Panc1 (cell line): Measurements from ENCODE around the gene MPV17L. TPM values are rescaled to one million over a fixed set of nuclear protein-coding genes. Genes with fewer than 3 reads are reported as not detected.
"Not testable (repeated sequence)": the region's sequence is repeated elsewhere in the genome, so short reads cannot be mapped to it uniquely, and the experiment has no call there.

Source experiments
- ATAC-seq: fragments of 200-7000 bp; cut with Tn5 transposase; 2 replicates; pipeline ENCODE4 v1.9.1; 2020; ENCODE audit warnings: mild to moderate bottlenecking, moderate library complexity
- BruUV-seq: library from RNA; stranded (reverse); fragments of 400-500 nt; replicated peaks from 2 replicates; lab custom pipeline; 2021; lab: Mats Ljungman, UMichigan
- CTCF ChIA-PET: fragments of 300-600 bp; sonication (Branson Sonifier 250); formaldehyde crosslinking; loops from one replicate; lab custom pipeline; 2022; ENCODE audit warnings: antibody characterized with exemption; lab: Charles Lee
- POLR2A ChIA-PET: fragments of 300-600 bp; sonication (Branson Sonifier 250); formaldehyde crosslinking; loops from one replicate; lab custom pipeline; 2022; ENCODE audit warnings: antibody characterized with exemption; lab: Charles Lee
- DNase-seq: peaks from one replicate; pipeline ENCODE4 v3.0.0-alpha.2; 2010; ENCODE audit warnings: low read depth, low spot score
- H3K27ac ChIP-seq: 2 replicates; pipeline ENCODE4 v1.5.1; 2011; ENCODE audit warnings: mild to moderate bottlenecking, low read length, inconsistent platforms
- H3K27me3 ChIP-seq: fragments of 200-500 bp; sonication (Bioruptor generic); 2 replicates; pipeline ENCODE4 v1.6.0; 2014; ENCODE audit warnings: low read length, inconsistent platforms; ENCODE audit not compliant: control insufficient read depth, insufficient read depth
- H3K36me3 ChIP-seq: fragments of 200-500 bp; sonication (Bioruptor generic); 2 replicates; pipeline ENCODE4 v1.5.1; 2014; ENCODE audit warnings: inconsistent platforms, mild to moderate bottlenecking, low read length, moderate library complexity; ENCODE audit not compliant: control insufficient read depth, insufficient read depth
- H3K4me1 ChIP-seq: 2 replicates; pipeline ENCODE4 v1.5.1; 2011; ENCODE audit warnings: inconsistent platforms, mild to moderate bottlenecking, low read length, moderate library complexity; ENCODE audit not compliant: control insufficient read depth, insufficient read depth
- H3K4me3 ChIP-seq, 2 experiments: 2 replicates each; pipeline ENCODE4 v1.5.1; 2011 to 2012; ENCODE audit warnings: low read depth in 2 of 2, low read length in 2 of 2, mild to moderate bottlenecking in 2 of 2, inconsistent platforms in 1 of 2, moderate library complexity in 1 of 2
- H3K9me3 ChIP-seq: fragments of 200-500 bp; sonication (Bioruptor generic); 2 replicates; pipeline ENCODE4 v1.5.1; 2014; ENCODE audit warnings: low read depth, mild to moderate bottlenecking, inconsistent platforms, low read length, moderate library complexity; ENCODE audit not compliant: control insufficient read depth, insufficient read depth
- CTCF ChIP-seq: fragments of 450-650 bp; IDR thresholded peaks from 2 replicates; pipeline ENCODE4 v1.5.1; 2017; ENCODE audit warnings: mild to moderate bottlenecking
- POLR2AphosphoS5 ChIP-seq: IDR thresholded peaks from 2 replicates; pipeline ENCODE4 v1.6.1; 2012; ENCODE audit warnings: mild to moderate bottlenecking, low read depth, low read length, moderate library complexity
- REST ChIP-seq, 2 experiments: IDR thresholded peaks; 2 replicates each; pipeline ENCODE4 v1.6.1; 2011 to 2012; ENCODE audit warnings: low read depth in 2 of 2, control low read depth in 1 of 2, low read length in 1 of 2, mild to moderate bottlenecking in 1 of 2, moderate library complexity in 1 of 2; ENCODE audit not compliant: insufficient read depth in 1 of 2
- SIN3A ChIP-seq: IDR thresholded peaks from 2 replicates; pipeline ENCODE4 v1.6.1; 2012; ENCODE audit warnings: low read depth, mild to moderate bottlenecking, low read length, moderate library complexity, borderline replicate concordance; ENCODE audit not compliant: insufficient read depth
- TCF7L2 ChIP-seq: IDR thresholded peaks from 2 replicates; pipeline ENCODE4 v1.6.1; 2011; ENCODE audit warnings: mild to moderate bottlenecking, low read depth, low read length, inconsistent platforms
- in situ Hi-C: cut with HindIII; loops from 2 replicates; pipeline ENCODE4 v1.10.0; 2016; ENCODE audit warnings: low sequenced_read_pairs, low pct_unique_long_range_greater_than_20kb
- intact Hi-C: fragments of 100-400 bp; cut with micrococcal nuclease; formaldehyde crosslinking; loops from one replicate; pipeline ENCODE4 v1.10.0; 2022; ENCODE audit not compliant: unreplicated experiment
- total RNA-seq: library from RNA; stranded (reverse); gene quantifications from one replicate; pipeline ENCODE4 v1.2.1, GENCODE V29; 2021; ENCODE audit not compliant: unreplicated experiment

The MPV17L gene
- total RNA-seq, 1 experiment from 2014 or later: 10.4 TPM

- TF ChIP-seq TCF7L2 (no peak), CTCF (no peak), SIN3A (no peak), REST (IDR thresholded peaks at IDR 0.05; ENCODE audit: insufficient read depth in 1 of 2, low read depth in 2 of 2, low read length in 1 of 2) (no peak), POLR2AphosphoS5 (no peak)
- intact Hi-C loops (no loop called here), in situ Hi-C loops (no loop called here)
- no peak overlapping the region for H3K27ac ChIP-seq
- no peaks in the 10 kb centered on the region for H3K4me1 ChIP-seq
- H3K36me3 ChIP-seq: no peaks in the 10 kb centered on the region
- BruUV-seq: no TSS peak
- no peak for ATAC-seq
- H3K4me3 ChIP-seq: no peak overlapping the region
- CTCF ChIA-PET: no interaction called here
- H3K27me3 ChIP-seq: no peaks in the 10 kb centered on the region
- no peak for DNase-seq
- H3K9me3 ChIP-seq: no peaks in the 10 kb centered on the region
- POLR2A ChIA-PET: no interaction called here
These were observed 6.4 kb downstream of the MPV17L start for GRCh38 chr16:15401972-15402371.

GRCh38 chr16:15403392-15403995 is 7.9 kb downstream of the MPV17L start:
- intact Hi-C loops: no loop called here
- no peaks in the 10 kb centered on the region for H3K9me3 ChIP-seq
- no peak for ATAC-seq
- no TSS peak for BruUV-seq
- no peaks in the 10 kb centered on the region for H3K4me1 ChIP-seq
- ChIA-PET POLR2A (interaction anchor here (0.5 to 0.6 kb wide), 2 partner anchors 40 to 300 kb away, joined by 3 read pairs; no protein-coding TSS in a partner anchor), CTCF (interaction anchor here (0.6 kb wide), 1 partner anchor 20 kb away, joined by 3 read pairs; no protein-coding TSS in a partner anchor)
- no peaks in the 10 kb centered on the region for H3K27me3 ChIP-seq
- TF ChIP-seq REST (IDR thresholded peaks at IDR 0.05; ENCODE audit: insufficient read depth in 1 of 2, low read depth in 2 of 2, low read length in 1 of 2) (no peak), CTCF (no peak), POLR2AphosphoS5 (no peak), TCF7L2 (no peak), SIN3A (no peak)
- in situ Hi-C loops: no loop called here
- no peaks in the 10 kb centered on the region for H3K36me3 ChIP-seq
- no peak for DNase-seq
- H3K4me3 ChIP-seq: no peak overlapping the region
- H3K27ac ChIP-seq: no peak overlapping the region

GRCh38 chr16:15404091-15404490 is 8.5 kb downstream of the MPV17L start:
- POLR2A ChIA-PET: interaction anchor here (0.5 kb wide), 1 partner anchor 39 kb away, joined by 3 read pairs; no protein-coding TSS in a partner anchor
- ATAC-seq: 0 out of 2 replicates have a peak, but pooled peaks have one; percentile 29
- H3K4me3 ChIP-seq, H3K27ac ChIP-seq, intact Hi-C loops, H3K27me3 ChIP-seq, H3K36me3 ChIP-seq, BruUV-seq, H3K4me1 ChIP-seq, in situ Hi-C loops, H3K9me3 ChIP-seq, CTCF ChIA-PET, DNase-seq: not testable (repeated sequence)
